ENCODE data around the gene AKR1C8.
"Not testable (repeated sequence)": the region's sequence is repeated elsewhere in the genome, so short reads cannot be mapped to it uniquely, and the experiment has no call there.

AKR1C8 gene

DNA sequence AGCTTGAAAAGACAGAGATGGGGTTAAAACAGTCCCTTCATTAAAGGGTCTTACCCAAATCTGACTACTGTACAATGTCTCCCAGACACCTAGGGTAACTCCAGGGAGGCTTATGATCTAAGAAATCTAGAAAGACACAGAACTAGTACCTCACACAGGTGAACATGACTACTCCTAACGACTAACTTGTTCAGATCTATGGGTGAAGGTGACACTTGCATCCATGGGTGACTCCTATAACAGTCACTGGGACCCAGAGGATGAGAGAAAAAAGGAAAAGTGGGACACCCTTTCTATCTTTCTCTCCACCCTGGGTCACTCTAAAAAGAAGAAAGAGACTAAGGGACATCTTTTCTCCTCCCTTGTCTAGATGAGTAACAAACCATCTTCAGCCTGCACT, 19.2 kb downstream of the AKR1C8 start:
- DNase-seq = no peak

DNA sequence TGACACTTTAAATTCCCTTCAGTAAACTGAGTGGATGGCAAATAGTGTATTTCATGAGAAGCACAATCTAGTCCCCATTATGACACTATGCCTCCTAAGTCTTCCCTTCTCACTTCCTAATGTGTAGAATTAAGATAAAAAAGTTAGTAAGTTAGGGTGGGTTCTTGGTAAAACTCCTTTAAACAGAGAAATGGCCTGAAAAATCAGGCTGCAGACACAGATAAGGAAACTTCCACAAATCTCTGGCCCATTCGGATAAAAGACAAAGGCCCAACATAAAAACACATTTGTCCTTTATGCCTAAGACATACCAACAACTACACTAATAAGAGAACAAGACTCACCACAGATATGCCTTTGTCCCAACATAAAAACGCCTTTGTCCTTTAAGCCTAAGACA, 21.5 kb downstream of the AKR1C8 start:
- no peak for DNase-seq

DNA sequence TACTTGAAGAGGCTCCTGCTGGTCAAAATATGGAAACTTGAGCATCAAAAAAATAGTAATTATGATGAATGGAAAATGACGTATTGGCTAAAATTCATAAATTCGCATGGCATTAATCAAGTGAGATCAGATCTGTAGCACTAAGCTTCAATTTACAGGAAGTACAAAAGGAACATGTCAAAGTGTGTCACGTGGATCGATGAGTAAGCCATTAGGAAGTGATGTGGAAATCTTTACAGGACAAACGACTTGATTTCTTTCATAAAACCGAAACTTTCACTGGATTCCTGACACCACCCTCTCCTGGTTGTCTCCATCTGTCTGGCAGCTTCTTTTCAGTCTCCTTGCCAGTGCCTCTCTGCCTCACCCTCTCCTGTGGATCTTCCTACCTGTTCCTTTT, 25.8 kb downstream of the AKR1C8 start:
- no peak for DNase-seq

DNA sequence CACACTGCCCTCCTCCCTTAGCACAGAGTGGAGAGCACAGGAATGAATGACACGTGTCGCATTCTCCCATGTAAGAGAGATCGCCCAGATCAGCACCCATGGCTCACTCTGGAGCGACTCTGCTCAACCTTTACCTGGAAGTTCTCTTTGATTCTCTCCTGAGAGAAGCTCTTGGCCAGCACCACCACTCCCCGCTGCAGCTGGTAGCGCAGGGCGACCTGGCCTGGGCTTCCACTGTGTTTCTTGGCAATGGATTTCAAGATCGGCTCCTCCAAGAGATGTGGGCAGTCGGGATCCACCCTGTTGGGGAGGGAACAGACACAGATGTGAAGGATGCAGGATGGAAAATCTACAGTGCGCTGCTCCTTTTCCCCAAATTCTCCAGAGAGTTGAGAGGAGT, 27.4 kb downstream of the AKR1C8 start:
- DNase-seq = no peak

DNA sequence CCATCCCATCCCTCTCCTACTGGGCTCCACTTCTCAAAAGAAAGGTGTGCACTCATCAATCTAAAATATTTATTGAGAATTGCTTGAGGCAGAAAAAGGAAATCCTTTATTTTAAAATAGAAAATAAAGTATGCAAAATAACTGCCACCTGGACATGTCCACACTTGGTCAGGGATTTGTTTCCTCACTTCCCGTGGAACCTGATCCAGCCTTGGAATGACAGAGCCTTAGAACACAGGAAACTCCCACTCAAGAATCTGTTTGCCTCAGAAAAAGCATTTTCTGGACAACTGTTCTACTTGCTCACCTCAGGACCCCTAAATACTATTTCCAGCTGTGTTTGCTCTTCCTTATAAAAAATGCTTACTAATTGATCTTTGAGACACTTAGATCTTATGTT, 29.0 kb downstream of the AKR1C8 start:
- no peak for DNase-seq

DNA sequence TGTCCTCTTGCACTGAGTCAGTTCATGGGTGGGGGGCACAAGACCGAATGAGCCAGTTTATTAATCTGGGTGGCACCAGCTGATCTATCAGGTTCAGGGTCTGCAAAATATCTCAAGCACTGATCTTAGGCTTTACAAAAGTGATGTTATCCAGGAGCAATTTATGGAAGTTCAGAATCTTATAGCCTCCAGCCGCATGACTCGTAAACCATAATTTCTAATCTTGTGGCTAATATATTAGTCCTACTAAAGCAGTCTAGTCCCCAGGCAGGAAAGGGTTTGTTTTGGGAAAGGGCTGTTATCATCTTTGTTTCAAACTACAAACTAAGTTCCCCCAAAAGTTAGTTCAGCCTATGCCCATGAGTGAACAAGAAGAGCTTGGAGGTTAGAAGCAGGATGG, 33.9 kb downstream of the AKR1C8 start:
- no peak for DNase-seq

DNA sequence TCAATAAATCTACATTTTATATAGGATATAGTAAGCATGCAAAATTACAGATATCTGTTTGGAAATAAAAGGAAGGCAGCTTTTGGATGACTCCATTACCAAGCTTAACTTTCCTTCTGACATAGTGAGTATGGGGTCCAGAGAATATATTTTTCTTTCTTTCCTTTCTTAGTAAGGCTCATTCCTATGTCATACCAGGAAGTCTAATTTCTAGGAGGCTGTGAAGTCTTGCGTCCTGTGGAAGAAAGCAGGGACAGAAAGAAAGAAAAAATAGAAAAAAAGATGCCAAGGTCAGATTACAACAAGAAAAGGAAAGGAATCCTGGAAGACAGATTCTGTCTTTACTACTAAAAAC, 36.3 kb downstream of the AKR1C8 start:
- DNase-seq = no peak

DNA sequence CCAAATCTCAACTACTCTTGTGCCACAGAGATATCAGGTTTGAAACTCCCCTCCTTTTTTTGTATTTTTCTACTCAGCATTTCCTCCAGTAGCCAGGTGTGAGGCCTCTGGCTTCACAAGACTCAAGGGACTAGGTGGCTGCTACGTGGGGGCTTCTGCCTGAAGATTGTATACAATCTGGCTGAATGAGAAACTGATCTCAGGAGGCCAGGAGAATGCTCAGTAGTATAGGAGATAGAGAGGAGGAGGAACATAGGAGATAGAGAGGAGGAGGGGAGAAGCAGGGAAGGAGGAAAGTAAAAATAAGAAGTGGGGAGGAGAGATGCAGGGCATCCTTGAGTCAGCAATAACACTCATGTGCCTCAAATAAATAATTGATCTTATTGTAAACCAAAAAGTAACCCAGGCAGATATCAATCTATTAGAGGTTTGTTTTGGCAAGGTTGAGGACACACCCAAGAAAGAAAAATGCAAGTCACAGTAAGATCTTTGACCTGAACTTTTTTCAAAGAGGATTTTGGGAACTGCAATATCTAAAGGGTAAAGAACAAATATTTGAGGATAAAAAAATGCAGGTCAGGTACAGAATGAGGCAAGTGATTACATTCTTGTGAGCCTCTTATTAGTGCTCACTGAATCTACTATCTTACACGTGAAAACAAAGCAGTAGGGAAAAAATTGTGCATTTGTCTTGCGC, 36.8 kb downstream of the AKR1C8 start:
- no peak for DNase-seq

DNA sequence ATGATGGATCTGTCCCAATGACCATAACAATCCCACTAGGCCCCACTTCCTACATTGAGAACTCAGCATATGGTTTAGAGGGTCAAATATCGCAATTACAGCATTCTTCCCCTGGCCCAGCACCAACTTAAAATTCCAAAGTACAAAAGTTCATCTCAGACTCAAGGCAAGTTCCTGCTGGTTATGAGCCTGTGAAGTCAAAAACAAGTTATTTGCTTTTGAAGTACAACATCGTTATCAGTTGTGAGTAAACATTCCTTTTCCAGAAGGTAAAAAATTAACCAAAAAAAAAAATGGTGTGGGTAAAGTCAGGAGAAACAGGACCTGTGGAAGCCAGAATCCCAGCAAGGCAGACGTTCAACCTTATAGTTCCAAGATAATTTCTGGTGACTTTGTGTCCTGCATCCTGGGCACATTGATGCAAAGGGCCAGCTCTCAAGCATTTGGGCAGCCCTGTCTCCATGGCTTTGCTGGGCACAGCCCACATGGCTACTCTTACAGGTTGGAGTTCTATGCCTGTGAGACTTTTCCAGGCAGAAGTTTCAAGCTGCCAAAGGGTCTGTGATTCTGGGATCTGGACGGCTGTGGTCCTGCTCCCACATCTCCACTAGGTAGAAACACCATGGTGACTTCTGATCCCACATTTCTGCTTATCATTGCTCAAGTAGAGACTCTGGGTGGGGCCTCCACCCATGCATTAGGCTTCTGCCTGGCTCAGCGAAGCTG, 37.5 kb downstream of the AKR1C8 start:
- no peak for DNase-seq

DNA sequence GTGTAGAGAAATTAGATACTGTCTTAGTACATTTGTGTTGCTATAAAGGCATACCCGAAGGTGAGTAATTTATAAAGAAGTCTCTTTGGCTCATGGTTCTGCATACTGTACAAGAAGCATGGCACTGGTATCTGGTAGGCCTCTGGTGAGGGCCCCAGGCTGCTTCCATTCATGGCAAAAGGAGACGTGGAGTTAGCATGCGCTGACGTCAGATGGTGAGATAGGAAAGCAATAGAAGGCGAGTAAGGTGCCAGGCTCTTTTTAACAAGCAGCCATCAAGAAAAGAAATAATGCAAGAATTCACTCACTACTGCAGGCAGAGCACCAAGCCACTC, 38.1 kb downstream of the AKR1C8 start:
- no peak for DNase-seq

DNA sequence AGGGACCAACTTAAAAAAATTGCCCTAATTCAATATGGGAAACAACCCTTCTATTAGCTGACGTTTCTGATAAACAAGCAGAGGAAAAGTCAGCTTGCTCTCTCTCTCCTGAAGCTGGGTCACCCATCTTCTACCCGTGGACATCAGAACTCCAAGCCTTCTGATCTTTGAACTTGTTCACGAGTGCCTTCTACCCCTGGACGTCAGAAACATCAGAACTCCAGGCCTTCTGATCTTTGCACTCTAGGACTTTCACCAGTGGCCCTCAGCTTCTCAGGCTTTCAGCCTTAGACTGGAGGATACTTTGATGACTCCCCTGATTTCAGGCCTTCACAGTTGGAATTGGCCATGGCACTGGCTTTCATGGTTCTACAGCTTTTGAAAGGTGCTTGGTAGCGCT, 41.8 kb downstream of the AKR1C8 start:
- no peak for DNase-seq

DNA sequence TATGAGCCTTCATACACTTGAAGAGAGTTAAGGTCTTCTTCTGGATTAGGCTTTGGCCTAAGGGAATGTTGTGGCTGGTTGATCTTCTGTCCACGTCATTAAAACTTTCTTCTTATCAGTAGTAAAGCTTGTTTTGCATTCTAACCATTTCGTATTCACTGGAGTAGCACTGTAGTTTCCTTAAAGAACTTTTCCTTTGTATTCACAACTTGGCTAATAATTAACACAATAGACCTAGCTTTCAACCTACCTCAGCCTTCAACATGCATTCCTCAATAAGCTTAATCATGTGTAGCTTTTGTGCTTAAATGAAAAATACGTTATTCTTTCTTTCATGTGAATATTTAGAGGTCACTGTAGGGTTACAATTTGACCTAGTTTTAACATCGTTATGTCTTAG, 42.8 kb downstream of the AKR1C8 start:
- no peak for DNase-seq

DNA sequence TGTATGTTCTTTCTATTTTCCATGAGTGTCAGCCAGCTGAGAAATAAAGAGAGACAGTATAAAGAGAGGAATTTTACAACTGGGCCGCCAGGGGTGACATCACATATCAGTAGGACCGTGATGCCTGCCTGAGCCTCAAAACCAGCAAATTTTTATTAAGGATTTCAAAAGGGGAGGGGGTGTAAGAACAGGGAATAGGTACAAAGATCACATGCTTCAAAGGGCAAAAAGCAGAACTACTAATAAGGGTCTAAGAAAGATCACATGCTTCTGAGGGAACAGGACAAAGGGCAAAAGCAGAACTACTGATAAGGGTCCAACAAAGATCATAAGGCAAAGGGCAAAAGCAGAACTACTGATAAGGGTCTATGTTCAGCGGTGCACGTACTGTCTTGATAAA, 47.3 kb downstream of the AKR1C8 start:
- not testable (repeated sequence) for DNase-seq

DNA sequence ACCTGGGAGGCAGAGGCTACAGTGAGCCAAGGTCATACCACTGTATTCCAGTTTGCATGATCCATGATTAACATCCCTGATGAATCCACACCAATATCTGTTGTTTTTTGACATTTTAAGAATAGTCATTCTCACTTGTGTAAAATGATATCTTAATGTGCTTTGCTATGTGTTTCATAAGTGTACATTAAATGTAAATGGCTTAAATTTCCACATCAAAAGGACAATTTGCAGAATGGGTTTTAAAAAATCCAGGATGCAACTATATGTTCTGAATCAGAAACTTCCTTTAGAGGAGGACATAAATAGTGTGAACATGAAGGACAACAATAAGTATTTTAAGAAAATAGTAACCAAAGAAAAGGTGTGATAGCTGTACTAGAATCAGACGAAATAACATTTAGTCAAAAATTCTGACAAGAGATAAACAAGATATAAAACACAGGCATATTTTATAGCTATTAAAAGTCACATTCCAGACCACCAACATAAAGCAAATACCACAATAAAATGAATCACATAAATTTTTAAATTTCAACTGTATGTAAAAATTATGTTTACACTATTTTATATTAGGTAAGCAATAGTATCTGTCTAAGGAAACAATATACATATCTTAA, 48.4 kb downstream of the AKR1C8 start:
- DNase-seq = no peak

DNA sequence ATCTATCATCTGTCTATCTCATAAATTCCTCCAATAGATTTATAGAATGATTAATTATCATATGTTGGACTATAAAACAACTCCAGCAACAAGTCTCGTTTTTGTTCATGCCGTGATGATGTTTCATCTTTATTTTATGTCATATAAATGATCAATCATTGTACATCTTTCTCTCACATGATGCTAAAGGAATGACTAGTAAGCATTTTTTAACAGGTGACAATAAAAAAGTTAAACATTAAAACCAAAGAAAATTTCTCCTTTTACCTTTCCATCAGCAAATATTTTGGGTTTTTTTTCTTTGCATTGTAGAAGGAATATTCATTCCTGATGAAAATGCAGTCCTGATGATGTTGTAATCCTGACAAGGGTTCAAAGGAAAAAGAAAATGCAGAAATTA, 49.4 kb downstream of the AKR1C8 start:
- DNase-seq = no peak

DNA sequence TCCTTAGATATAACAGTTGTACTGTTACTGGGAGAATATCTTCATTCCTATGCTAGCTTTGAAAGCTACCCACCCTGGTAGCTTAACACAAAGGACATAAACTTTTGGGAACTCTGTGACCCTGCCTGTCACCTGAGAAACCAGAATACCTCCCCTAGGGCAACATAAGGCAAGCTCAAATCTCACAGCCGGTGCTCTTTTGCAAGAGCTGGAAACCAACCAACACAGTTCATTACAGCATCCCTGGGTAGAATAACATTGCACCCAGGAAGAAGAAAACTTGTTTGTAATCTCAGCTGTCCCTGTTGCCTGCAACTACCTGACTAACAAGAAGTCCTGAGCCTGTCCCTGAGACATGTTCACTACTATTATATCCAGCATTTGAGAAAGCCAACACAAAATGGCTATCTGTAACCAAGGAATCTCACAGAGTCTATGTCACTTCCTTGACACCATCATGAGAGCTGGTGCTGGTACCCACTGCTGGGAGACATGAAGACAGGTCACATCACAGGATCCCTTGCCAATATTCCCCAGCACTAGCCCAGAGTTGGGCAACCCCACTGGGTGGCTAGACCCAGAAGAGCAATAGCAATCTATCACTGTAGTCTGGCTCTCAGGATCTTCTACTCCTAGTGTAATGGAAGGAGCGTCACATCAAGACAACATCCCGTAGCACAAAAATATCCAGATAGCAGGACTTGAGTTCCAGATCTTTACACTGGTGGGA, 59.5 kb downstream of the AKR1C8 start:
- DNase-seq = no peak

DNA sequence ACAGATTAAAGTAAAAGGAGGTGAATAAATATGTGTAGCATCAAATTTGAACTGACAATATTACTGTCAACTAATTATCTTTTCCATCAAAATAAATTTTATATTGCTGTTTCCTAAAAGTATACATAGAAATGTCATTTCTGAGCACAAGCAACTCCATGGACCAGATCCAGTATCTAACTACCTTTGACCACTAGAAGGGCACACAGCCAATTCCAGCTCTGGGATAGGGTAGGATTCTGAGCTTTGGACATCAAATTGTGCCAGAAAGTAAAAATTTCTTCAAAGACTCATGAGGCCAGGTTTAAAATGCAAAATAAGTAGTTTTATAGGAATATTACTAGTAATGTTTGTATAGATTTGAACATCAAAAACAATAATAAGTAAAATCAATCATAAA, 61.1 kb downstream of the AKR1C8 start:
- no peak for DNase-seq

DNA sequence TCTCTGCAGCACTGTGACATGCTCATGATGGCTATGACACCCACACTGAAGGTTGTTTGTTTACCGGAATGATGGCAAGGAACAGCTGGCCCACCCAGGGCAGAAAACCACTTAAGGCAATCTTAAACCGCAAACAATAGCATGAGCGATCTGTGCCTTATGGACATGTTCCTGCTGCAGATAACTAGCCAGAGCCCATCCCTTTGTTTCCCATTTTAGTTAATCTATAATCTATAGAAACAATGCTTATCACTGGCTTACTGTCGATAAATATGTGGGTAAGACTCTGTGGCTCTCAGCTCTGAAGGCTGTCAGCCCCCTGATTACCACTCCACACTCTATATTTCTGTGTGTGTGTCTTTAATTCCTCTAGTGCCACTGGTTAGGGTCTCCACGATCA, 65.0 kb downstream of the AKR1C8 start:
- DNase-seq = not testable (repeated sequence)

DNA sequence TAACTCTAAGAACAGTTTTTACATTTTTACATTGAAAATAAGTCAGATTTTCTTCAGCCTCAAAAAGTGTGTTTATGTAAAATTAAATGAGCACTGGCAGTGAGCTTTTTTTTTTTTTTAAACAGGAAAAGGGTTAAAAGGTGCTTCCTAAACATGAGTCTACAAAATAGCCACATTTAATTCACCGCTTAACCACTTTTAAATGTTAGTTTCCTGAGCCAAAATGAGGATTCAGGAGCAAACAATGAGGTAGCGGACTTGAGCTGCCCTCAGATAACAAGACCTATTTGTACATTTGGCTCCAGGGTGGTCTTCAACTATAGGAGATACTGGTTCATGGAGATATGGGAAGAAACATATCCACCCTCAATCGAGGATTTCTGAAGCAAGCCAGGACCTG, 67.9 kb downstream of the AKR1C8 start:
- DNase-seq = no peak

DNA sequence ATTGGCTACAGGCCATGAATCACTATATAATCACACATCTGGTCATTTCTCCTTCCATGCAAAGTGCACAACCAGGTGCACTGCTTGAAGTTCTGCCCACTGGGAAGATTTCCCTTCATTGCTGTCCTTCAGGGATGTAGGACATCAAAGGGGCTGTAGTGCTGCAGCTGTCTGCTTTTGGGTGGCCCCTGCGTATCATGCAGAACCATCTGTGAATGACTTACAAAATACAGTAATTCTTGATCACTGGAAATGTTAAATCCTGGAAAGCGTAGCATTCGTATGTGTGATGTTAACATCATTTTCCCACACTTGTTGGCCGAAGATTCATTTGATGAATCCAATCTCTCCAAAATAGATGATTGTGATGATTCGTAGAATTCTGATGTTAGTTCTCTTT, 68.3 kb downstream of the AKR1C8 start:
- no peak for DNase-seq

DNA sequence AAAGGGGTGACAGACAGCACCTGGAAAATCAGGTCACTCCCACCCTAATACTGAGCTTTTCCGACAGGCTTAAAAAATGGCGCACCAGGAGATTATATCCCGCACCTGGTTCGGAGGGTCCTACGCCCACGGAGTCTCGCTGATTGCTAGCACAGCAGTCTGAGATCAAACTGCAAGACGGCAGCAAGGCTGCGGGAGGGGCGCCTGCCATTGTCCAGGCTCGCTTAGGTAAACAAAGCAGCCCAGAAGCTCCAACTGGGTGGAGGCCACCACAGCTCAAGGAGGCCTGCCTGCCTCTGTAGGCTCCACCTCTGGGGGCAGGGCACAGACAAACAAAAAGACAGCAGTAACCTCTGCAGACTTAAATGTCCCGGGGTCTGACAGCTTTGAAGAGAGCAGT, 75.1 kb downstream of the AKR1C8 start:
- not testable (repeated sequence) for DNase-seq

DNA sequence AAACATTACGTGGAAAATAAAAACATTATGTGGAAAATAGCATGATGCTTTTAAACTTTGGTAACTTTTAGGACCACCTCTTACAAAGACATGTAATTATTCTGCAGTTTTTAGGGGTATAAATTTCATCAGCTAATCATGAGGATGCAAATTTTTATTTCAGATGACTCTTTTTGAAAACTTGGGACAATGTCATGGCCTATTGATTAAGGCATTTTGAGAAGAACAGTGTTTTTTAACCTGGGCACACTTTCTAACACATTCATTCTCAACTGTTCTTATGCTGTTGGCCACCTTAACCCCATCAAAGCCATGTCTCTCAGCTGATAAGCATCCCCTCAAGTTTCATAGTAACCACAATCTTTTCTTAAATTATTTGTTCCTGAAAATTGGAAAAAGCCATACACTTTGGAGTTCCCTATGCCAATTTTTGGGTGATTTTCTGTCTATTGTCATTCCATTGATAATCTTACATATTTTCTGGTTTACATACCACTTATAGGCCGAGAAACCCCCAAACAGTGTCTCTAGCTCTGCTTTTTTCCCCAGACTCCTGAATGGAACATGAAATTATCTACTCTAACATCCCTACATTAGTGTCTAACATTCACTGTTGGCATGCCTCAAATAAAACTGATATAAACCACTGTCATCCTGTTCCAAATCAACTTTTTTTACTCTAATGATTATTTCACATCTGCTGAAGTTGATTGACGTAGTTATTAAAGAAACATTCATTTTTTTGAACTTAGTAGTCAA, 76.1 kb downstream of the AKR1C8 start:
- DNase-seq = no peak

DNA sequence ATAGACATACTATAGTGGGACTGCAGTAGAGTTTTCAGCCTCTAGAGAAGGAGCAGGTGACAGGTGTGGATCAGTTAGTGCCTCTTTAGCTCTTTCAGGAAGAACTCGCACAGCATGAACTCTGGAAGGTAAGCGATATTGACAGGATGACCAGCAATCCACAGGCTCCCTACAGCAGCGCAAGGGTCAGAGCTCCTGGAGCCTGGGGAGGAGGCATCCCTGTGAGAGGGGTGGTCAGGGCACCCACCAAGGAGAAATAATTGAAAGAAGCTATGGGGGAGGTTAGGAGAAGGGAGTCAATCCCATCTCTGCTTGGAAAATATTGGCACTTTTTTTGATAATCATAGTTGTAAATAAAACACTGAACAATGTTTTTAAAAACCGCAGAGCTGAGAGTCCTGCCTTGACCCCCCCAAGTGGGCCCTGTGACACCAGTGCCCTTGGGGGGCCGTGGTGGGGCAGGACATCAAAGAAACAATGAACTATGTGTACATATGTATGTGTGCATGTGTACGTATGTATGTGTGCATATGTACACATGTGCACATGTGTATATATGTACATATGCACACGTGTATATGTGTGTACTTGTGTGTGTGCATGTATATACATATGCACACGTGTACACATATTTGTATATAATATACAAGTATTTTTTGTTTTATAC, 77.0 kb downstream of the AKR1C8 start:
- no peak for DNase-seq

All from SW 1271 (cell line).